ENCODE data around the gene MYO6.

MYO6 gene

GRCh38 chr6:75770844-75771243, 21.8 kb downstream of the MYO6 start:
- DNase-seq, result no peak

- DNase-seq, result no peak
These were observed 26.2 kb downstream of the MYO6 start for GRCh38 chr6:75775219-75775618.

GRCh38 chr6:75776461-75776860, 27.4 kb downstream of the MYO6 start:
- no peak for DNase-seq

- no peak for DNase-seq
These were observed 29.7 kb downstream of the MYO6 start for GRCh38 chr6:75778757-75779156.

- no peak for DNase-seq
These were observed 37.1 kb downstream of the MYO6 start for GRCh38 chr6:75786152-75786551.

- no peak for DNase-seq
These were observed 39.9 kb downstream of the MYO6 start for GRCh38 chr6:75788894-75789293.

- no peak for DNase-seq
These were observed 42.8 kb downstream of the MYO6 start for GRCh38 chr6:75791881-75792280.

DNA sequence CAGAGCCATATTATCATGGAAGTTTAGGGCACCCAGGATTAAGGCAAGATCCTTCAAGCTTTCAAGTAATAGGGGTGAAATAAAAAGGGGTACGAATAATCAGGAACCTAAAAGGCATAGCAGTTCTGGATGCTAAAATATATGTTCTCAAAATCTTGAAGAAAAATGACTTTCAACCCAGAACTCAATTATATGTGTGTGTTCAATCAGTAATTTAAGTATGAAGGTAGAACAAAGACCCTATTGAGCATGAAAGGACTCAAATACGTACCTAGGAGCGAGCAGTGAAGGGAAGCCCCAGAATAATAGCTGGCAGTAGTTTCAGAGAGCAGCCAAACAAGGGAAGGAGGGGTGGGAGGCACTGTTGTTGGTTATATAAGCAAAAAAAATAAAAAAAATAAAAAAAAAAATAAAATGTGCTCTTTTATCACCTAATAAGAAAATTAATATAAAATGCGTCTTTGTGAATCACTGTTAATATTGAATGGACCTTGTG, 45.4 kb downstream of the MYO6 start:
- DNase-seq, result no peak

- no peak for DNase-seq
These were observed 46.1 kb downstream of the MYO6 start for GRCh38 chr6:75794954-75795739.

- DNase-seq, result no peak
These were observed 47.7 kb downstream of the MYO6 start for GRCh38 chr6:75796723-75797122.

DNA sequence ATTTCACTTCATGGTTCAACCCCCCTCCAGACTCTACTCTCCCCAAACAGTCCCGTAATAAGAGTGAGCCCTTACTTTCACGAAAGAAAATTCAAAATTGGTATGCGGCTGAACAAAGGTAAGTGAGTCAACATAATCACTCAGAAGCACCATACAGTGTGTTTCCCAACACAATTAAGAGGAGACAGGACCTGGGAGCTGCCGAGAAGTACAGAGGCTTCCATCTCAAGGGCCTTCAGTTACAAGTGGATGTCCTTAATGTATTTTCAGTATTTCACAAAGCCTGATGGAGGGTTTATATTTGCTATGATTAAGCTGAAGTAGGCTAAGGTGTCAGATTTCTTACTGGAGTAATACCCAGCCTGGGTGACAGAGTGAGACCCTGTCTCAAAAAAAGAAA, 51.1 kb downstream of the MYO6 start:
- no peak for DNase-seq

DNA sequence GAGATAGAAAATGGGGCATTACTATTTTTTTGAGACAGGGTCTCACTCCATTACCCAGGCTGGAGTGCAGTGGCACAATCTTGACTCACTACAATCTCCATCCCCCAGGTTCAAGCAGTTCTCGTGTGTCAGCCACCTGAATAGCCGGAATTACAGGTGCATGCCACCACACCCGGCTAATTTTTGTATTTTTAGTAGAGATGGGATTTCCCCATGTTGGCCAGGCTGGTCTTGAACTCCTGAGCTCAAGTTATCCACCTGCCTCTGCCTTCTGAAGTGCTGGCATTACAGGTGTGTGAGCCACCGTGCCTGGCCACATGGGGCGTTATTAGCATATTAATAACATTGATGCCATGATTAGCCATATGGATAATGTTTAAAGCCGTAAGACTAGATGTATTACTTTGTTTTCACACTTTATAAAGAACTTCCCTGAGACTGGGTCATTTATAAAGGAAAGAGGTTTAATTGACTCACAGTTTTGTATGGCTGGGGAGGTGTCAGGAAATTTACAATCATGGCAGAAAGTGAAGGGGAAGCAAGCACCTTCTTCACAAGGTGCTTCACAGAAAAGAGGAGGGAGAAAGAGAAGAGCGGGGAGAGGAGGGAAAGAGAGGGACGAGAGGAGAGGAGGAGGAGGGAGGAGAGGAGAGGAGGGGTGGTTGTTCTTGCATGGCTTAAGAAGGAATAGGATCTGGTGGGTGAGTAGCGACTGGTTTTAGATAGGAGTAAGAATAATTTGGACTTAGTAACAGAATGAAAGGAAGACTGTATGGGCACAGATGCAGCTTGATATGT, 51.9 kb downstream of the MYO6 start:
- no peak for DNase-seq

DNA sequence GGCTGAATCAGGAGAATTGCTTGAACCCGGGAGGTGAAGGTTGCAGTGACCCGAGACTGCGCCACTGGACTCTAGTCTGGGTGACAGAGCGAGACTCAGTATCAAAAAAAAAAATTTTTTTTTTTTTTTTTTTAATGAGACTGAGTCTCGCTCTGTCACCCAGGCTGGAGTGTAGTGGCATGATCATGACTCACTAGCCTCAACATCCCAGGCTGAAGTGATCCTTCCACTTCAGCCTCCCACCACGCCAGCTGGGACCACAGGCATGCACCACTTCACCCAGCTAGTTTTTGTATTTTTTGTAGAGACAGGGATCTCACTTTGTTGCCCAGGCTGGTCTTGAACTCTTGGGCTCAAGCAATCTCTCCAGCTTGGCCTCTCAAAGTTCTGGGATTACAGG, 53.3 kb downstream of the MYO6 start:
- DNase-seq, result no peak

- no peak for DNase-seq
These were observed 59.5 kb downstream of the MYO6 start for GRCh38 chr6:75808507-75808906.

DNA sequence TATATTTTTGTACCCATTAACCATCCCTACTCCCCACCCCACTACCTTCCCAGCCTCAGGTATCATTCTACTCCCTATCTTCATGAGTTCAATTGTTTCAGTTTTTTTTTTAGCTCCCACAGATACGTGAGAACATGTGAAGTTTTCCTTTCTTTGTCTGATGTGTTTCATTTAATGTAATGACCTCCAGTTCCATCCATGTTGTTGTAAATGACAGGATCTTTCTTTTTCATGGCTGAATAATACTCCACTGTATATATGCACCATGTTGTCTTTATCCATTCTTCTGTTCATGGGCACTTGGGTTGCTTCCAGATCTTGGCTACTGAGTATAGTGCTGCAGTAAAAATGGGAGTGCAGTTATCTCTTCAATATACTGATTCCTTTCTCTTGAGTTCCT, 63.5 kb downstream of the MYO6 start:
- DNase-seq, result no peak

DNA sequence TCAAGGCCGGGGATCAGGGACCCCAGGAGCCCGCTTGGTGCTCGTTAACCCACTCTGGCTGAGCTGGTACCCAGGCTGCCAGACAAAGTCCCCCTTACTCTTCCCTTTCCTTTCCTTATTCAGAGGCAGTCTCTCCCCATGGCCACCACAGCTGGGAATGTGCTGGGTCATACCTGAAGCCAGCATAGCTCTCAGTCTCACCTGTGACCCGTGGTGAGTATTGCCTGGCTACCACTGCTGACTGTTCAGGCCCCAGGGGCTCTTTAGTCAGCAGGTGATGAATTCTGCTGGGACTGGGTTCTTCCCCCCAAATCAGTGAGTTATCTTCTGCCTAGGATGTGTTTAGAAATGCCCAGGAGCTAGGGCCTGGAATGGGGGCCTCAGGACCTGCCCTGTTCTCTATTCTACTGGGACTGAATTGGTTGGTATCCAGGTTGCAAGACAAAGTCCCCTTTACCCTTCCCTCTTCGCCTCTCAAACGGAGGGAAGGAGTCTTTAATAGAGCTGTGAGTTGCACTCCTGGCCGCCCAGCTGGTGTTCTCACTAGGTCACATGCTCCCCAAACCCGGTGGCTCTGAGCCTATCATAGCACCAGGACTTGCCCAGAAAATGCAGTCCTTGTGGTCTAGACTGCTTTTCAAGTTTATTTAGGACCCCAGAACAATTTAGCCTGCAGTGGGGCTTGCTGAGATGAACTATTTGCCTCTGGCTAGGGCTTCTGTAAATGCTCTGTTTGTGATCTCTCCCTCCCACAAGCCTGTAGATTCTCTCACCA, 64.6 kb downstream of the MYO6 start:
- no peak for DNase-seq

DNA sequence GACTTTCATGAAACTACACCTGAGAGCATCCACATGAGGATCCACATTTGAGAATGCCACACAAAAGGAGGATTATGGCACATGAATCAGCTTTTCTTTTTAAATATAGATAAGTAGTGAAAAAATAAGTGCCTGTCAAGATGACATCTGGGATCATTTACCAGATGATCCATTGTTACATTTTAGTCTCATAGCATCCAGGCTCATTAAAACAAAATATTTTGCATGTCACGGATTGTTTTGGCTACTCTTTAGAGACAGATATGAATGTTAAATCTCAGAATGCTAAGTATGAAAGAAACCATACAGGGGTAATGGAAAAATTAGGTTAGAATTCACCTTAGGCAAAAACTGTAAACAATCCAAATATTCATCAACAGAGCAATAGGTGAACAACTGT, 66.7 kb downstream of the MYO6 start:
- no peak for DNase-seq

GRCh38 chr6:75818098-75818855, 69.2 kb downstream of the MYO6 start:
- peak; percentile 26 for DNase-seq

- DNase-seq, result no peak
These were observed 70.9 kb downstream of the MYO6 start for GRCh38 chr6:75819776-75820487.

- DNase-seq, result no peak
These were observed 75.1 kb downstream of the MYO6 start for GRCh38 chr6:75824160-75824559.

DNA sequence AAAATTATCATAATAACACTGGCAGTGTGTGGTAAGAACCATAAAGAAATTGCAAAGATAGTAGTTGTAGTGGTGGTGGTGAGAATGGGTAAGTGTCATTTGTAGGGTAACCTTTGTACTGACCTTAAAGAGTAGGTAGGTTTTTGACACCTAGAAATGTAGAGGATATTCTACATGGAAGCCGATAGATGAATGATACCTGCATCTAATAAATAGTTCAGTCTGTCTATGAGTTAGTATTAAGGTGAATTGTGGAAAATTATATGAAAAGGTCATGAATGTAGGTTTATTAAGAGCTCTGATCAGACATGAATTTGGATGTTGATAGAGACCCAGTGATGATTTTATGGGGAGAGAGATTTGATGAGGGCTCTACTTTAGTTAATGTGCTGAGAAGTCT, 78.1 kb downstream of the MYO6 start:
- DNase-seq, result no peak
